GM19035 (cell line): ENCODE measurements around the gene GRID1.

ENCODE experiments used
- ATAC-seq: cut with Tn5 transposase; IDR thresholded peaks from one replicate; pipeline ENCODE4 v1.9.1; 2021; ENCODE audit not compliant: unreplicated experiment

The GRID1 gene

GRCh38 chr10:85648279-85648754 lies 718.3 kb downstream of the GRID1 start:
- no peak for ATAC-seq

GRCh38 chr10:85647741-85648140 lies 718.9 kb downstream of the GRID1 start:
- ATAC-seq, result no peak

GRCh38 chr10:85645926-85646711 lies 720.5 kb downstream of the GRID1 start:
- no peak for ATAC-seq

GRCh38 chr10:85645053-85645452 lies 721.5 kb downstream of the GRID1 start:
- ATAC-seq, result no peak

GRCh38 chr10:85643845-85644525 lies 722.6 kb downstream of the GRID1 start:
- no peak for ATAC-seq

- no peak for ATAC-seq
These were observed 723.3 kb downstream of the GRID1 start for GRCh38 chr10:85643171-85643844.

GRCh38 chr10:85642421-85643170 lies 724.0 kb downstream of the GRID1 start:
- ATAC-seq, result no peak

- no peak for ATAC-seq
These were observed 724.5 kb downstream of the GRID1 start for GRCh38 chr10:85642082-85642420.

- no peak for ATAC-seq
These were observed 725.1 kb downstream of the GRID1 start for GRCh38 chr10:85641479-85642009.

- ATAC-seq, result no peak
These were observed 727.8 kb downstream of the GRID1 start for GRCh38 chr10:85638797-85639196.

GRCh38 chr10:85635650-85636049 lies 730.9 kb downstream of the GRID1 start:
- ATAC-seq, result no peak

- ATAC-seq, result no peak
These were observed 742.1 kb downstream of the GRID1 start for GRCh38 chr10:85624511-85624910.

GRCh38 chr10:85623758-85624157 lies 742.8 kb downstream of the GRID1 start:
- no peak for ATAC-seq

- no peak for ATAC-seq
These were observed 743.3 kb downstream of the GRID1 start for GRCh38 chr10:85623342-85623741.

GRCh38 chr10:85622425-85622824 lies 744.2 kb downstream of the GRID1 start:
- no peak for ATAC-seq

- ATAC-seq, result no peak
These were observed 745.0 kb downstream of the GRID1 start for GRCh38 chr10:85621562-85621961.

GRCh38 chr10:85620807-85621206 lies 745.8 kb downstream of the GRID1 start:
- no peak for ATAC-seq

GRCh38 chr10:85619832-85620231 lies 746.8 kb downstream of the GRID1 start:
- ATAC-seq, result no peak

GRCh38 chr10:85618841-85619240 lies 747.8 kb downstream of the GRID1 start:
- ATAC-seq, result no peak

GRCh38 chr10:85617751-85618546 lies 748.6 kb downstream of the GRID1 start:
- ATAC-seq, result no peak
